Lower leg skin (tissue), 3 donors: ENCODE measurements around the gene RIMS4.

Experiments used
- POLR2A ChIP-seq, 2 donors: fragments of 450-650 bp; IDR thresholded peaks; one replicate each; pipeline ENCODE4 v1.6.1; 2016 to 2017; ENCODE audit warnings: antibody characterized with exemption in 2 of 2, mild to moderate bottlenecking in 1 of 2, moderate library complexity in 1 of 2
- TF ChIP-seq, protein P1 (sequence below), 3 donors: fragments of 450-650 bp; IDR thresholded peaks; one replicate each; pipeline ENCODE4 v1.5.1; 2016; ENCODE audit warnings: antibody characterized with exemption in 3 of 3, mild to moderate bottlenecking in 3 of 3, moderate library complexity in 2 of 3

DNA sequence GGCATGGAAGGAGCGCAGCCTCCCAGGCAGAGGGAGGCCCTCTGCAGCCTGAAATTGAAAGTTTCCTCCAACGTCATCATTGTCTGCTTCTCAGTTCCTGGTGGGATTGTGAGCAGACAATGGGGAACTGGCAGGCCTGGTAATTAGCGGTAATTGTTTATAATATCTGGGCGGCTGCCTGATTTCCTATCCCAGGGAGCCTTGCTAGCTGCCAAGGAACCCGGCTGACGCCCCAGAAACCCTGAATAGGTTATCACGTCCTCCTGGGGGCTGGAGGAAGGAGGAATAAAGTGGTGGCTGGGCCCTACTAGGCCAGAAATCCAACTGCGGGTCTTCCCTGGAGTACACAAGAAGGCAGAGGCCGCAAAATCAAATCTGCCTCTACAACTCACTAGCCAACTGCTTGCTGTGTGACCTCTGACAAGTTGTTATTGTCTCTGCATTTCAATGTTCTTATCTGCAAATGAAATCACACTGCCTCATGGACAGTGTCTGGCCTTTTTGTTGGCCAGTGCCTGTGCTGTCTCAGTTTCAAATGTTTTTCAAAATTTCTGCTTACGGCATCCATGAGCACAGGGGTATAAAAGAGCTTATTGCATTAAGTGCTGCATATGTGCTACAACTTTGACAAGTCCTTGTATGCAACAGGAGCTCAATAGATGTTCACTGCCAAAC lies 47.7 kb downstream of the RIMS4 start:
- TF ChIP-seq, protein P1, sequence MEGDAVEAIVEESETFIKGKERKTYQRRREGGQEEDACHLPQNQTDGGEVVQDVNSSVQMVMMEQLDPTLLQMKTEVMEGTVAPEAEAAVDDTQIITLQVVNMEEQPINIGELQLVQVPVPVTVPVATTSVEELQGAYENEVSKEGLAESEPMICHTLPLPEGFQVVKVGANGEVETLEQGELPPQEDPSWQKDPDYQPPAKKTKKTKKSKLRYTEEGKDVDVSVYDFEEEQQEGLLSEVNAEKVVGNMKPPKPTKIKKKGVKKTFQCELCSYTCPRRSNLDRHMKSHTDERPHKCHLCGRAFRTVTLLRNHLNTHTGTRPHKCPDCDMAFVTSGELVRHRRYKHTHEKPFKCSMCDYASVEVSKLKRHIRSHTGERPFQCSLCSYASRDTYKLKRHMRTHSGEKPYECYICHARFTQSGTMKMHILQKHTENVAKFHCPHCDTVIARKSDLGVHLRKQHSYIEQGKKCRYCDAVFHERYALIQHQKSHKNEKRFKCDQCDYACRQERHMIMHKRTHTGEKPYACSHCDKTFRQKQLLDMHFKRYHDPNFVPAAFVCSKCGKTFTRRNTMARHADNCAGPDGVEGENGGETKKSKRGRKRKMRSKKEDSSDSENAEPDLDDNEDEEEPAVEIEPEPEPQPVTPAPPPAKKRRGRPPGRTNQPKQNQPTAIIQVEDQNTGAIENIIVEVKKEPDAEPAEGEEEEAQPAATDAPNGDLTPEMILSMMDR (IDR thresholded peaks at IDR 0.05), result no peak
- no peak for TF ChIP-seq POLR2A (IDR thresholded peaks at IDR 0.05)
